Measurements from ENCODE around the gene SGPL1.
"Not testable (repeated sequence)": the region's sequence is repeated elsewhere in the genome, so short reads cannot be mapped to it uniquely, and the experiment has no call there.

Gene SGPL1

GRCh38 chr10:70906953-70907636 lies 91.3 kb downstream of the SGPL1 start:
- DNase-seq = no peak

GRCh38 chr10:70907637-70908405 lies 92.1 kb downstream of the SGPL1 start:
- no peak for DNase-seq

DNA sequence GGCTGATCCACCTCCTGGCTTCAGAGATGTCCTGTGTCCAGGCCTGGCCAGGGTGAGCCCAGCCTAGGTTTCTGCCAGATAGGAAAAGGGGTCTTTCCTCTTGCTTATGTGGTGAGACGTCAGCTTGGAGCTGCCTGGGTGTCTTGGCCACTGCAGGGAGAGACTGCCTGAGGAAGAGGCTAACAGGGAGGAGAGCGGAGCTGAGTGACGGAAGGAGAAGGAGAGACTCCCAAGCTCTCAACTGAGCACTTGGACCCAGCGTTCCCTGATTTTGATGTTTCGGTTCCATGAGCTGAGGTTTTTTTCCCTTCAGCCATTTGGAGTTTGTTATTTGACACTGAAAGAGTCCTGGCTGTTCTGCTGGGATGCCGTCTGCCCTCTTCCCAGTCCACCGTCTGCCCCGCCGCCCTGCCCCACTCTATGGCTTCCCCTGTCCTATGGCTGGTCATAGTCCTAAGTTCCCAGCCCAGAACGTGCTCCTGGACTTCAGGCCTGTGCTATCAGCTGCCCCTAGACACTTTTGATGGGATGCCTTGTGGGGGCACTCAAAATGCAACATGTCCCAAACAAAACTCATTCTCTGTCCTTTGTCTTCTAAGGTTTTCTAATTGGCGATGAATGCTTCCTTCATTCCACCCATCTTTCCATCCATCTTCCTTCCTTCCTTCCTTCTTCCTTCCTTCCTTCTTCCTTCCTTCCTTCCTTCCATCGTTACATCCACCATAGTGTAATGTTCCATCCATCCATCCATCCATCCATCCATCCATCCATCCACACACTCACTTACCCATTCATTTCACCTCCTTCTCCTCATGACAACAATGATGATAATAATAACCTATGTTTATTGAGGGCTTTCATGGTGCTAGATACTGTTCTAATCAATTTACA lies 92.9 kb downstream of the SGPL1 start:
- DNase-seq = no peak

DNA sequence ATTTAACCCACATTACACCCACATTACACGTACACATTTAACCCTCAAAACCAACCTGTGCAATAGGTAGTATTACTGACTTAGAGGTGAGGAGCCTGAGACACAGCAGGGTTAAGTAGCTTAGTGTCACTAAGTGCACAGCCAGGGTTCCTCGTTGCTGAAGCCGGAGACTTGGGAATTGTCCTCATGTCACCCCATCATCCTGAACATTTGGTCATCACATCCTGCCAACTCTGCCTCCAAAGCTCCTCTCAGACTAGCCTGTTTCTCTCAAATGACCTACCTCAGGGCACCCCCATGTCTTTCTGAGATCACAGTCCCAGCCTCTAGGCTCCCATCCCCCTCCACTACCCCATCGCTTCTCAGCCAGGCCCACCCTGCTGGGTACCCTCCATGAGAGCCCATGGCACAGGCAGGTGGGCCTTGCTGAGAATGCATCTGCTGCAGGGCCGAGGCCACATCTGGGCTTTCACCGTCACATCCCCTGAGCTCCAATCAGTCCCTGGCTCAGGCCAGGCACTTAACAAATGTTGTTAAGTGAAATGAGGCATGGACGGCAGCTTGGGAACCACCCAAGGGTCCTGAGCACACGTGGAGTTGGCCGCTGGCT lies 93.7 kb downstream of the SGPL1 start:
- DNase-seq = no peak

DNA sequence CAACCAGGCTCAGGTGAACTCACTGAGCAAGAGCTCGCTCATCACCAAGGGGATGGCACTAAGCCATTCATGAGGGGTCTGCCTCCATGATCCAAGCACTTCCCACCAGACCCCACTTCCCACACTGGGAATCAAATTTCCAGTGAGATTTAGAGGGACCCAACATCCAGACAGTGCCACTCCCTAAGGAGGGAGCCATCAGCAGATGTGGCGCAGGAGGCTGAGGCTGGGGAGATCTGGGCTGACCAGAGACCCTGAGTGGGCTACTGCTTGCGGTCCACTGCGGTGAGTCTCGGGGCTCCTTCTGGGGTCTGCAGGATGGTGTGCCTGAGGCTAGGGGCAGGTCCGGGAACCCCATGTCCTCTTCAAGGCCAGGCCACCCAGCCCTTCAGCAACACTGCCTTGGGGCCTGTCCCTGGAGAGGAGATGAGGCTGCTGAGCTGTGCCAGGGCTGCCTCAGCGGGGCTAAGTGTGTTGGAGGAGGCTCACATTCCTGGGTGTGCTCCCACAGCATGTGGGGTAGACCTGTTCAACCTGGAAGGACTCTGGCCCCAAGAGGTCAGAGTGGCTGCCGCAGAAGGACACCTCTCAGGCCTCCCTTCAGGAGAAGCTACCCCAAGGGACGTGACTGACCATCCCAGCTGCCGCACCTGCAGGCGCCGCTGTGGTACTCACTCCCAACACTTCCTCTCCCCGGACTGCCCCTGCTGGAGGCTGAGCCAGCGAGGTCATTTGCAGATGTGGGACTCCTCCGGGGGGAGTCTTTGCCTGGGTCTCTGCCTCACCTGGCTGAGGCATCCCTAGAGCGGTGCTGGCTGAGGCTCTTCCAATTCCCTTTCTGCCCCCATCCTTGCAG lies 95.0 kb downstream of the SGPL1 start:
- no peak for DNase-seq

- no peak for DNase-seq
Observed at GRCh38 chr10:70911386-70911785, 95.6 kb downstream of the SGPL1 start.

DNA sequence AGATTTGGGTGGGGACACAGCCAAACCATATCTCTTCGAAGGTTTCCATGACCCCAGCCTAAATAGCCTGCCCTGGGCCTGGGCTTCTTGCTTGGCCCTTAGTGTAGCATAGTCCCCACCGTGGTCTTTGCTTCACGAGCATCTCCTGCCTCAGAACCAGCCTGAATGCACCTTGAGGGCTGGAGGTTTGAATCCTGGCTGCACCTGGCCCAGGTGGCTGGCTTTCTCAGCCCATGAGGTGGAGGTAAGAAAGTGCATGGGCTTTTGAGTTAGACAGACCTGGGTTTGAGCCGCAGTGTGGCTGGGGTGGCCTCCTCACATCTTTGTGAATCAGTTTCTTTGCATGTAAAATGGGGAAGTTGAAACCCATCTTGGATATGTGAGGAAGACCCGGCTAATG lies 96.8 kb downstream of the SGPL1 start:
- no peak for DNase-seq

DNA sequence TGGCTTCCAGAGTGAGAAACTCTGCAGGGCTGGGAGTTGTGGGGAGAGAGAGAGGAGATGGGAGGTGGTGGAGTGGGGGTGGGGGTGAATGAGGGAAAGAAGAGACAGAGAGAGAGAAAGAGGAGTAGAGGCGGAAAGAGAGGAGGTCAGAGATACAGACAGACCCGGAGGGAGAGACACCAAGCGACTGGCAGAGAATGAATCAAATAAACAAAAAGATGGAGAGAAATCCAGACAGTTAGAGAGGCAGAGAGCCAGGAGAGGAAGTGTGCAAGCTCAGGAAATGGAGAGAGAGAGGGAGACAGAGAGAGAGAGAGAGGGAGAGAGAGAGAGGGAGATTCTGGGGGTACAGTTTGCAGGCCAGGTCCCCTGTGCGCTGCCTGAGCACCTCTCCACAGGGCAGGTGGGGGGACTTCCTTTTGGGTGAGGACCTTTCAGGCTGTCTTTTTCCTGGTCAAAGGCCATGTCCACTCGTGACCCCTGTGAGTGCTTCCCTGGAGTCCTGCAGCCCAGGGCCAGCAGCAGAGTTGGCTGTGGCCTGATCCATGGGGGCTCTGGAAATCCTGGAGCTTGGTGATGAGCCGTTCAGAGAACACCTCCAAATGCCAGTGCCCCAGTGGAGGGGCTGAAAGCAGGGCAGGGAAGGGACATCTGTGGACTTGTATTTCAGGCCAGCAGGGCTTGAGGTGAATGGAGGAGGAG lies 97.6 kb downstream of the SGPL1 start:
- DNase-seq = no peak

- DNase-seq = no peak
Observed at GRCh38 chr10:70913893-70914240, 98.1 kb downstream of the SGPL1 start.

GRCh38 chr10:70914316-70914864 lies 98.6 kb downstream of the SGPL1 start:
- DNase-seq = no peak

DNA sequence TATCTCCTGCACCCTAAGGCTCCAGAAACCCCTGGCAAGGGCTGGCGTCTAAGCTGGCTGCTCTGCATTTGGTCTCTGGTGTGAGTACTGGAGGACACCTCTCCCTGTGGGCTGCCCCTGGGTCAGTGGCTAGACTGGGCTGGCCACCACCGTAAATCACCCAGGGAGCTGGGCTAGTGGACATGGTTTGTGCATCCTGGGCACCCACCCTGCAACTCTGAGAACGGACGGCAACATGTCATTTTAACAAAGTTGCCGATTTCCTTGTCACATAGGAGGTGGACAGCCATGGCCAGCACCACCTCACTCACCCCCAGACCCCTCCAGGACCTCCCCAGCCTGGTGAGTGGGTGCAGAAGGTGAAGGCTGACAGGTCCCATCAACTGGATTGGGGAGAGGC lies 99.5 kb downstream of the SGPL1 start:
- no peak for DNase-seq

GRCh38 chr10:70915806-70916205 lies 100.1 kb downstream of the SGPL1 start:
- no peak for DNase-seq

GRCh38 chr10:70916241-70916640 lies 100.5 kb downstream of the SGPL1 start:
- no peak for DNase-seq

GRCh38 chr10:70917226-70917625 lies 101.5 kb downstream of the SGPL1 start:
- DNase-seq = no peak

GRCh38 chr10:70917635-70918034 lies 101.9 kb downstream of the SGPL1 start:
- no peak for DNase-seq

DNA sequence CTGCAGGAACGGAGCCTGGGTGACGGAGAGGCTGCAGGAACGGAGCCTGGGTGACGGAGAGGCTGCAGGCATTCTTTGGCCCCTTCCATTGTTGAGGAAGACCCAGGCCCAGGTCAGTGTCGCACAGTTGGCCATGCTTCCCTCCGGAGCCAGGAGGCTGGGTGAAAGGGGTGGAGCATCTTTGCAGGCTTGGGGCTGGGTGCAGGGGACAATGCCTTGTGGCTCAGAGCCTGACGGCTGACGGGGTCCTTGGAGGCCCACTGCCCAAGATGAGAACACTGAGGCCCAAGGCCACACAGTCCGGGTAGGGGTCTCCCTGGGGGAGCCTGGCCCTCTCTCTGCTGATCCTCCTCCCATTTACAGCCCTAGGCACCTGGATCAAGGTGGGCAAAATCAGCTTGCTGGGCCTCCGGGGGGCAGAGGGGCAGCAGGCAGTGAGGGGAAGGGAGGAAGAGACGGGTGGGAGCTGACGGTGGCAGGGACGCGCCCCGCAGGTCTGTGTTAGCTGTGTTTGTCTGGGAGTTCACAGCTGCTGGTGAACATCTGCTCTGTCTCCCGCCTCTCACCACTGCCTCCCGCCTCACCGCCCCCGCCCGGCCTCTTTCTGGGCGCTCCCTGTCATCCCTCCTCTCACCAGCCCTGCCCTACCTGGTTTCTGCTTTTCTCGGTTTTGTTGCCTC lies 103.2 kb downstream of the SGPL1 start:
- DNase-seq = no peak

- not testable (repeated sequence) for DNase-seq
Observed at GRCh38 chr10:70919906-70920305, 104.2 kb downstream of the SGPL1 start.

GRCh38 chr10:70920519-70920918 lies 104.8 kb downstream of the SGPL1 start:
- DNase-seq = no peak

GRCh38 chr10:70921285-70921684 lies 105.5 kb downstream of the SGPL1 start:
- DNase-seq = no peak

GRCh38 chr10:70923696-70924095 lies 107.9 kb downstream of the SGPL1 start:
- no peak for DNase-seq
